Activated B cell treated with CpG ODN at 0.5 μM for 24 hours (primary cell): ENCODE measurements around the gene TBL1Y. TPM values are rescaled to one million over a fixed set of nuclear protein-coding genes. Genes with fewer than 3 reads are reported as not detected.
"Not testable (repeated sequence)": the region's sequence is repeated elsewhere in the genome, so short reads cannot be mapped to it uniquely, and the experiment has no call there.

Experiments used
- ATAC-seq: fragments of 200-7000 bp; cut with Tn5 transposase; one replicate; pipeline ENCODE4 v1.10.0; 2021; ENCODE audit warnings: low read depth, mild to moderate bottlenecking, moderate library complexity
- CTCF ChIA-PET: fragments of 350-600 bp; sonication (Branson Sonifier 250); formaldehyde crosslinking; loops from one replicate; lab custom pipeline; 2021; ENCODE audit warnings: antibody characterized with exemption; lab: Charles Lee
- POLR2A ChIA-PET: fragments of 350-600 bp; sonication (Branson Sonifier 250); formaldehyde crosslinking; loops from one replicate; lab custom pipeline; 2021; ENCODE audit warnings: antibody characterized with exemption; lab: Charles Lee
- DNase-seq: peaks from one replicate; pipeline ENCODE4 v3.0.0; 2022
- H3K27ac Mint-ChIP-seq: one replicate; pipeline ENCODE4 v1.8.0; 2020; ENCODE audit warnings: mixed read lengths
- H3K27me3 Mint-ChIP-seq: one replicate; pipeline ENCODE4 v1.8.0; 2021; ENCODE audit warnings: mixed read lengths
- H3K36me3 Mint-ChIP-seq: one replicate; pipeline ENCODE4 v1.8.0; 2021; ENCODE audit warnings: low read depth, mixed read lengths
- H3K4me1 Mint-ChIP-seq: one replicate; pipeline ENCODE4 v1.8.0; 2021; ENCODE audit warnings: mixed read lengths
- H3K4me3 Mint-ChIP-seq: one replicate; pipeline ENCODE4 v1.8.0; 2020; ENCODE audit warnings: mild to moderate bottlenecking, mixed read lengths
- H3K9me3 Mint-ChIP-seq: one replicate; pipeline ENCODE4 v1.8.0; 2020; ENCODE audit warnings: mixed read lengths
- intact Hi-C: fragments of 100-400 bp; cut with micrococcal nuclease; formaldehyde crosslinking; loops from one replicate; pipeline ENCODE4 v1.15.1; 2024
- total RNA-seq: library from RNA; stranded (reverse); gene quantifications from 2 replicates; pipeline ENCODE4 v1.2.3, GENCODE V29; 2022
- TF ChIP-seq, protein P1 (sequence below): fragments of 200-600 bp; IDR thresholded peaks from one replicate; pipeline ENCODE4 v1.8.0; 2022; ENCODE audit warnings: antibody characterized with exemption, mild to moderate bottlenecking

The TBL1Y gene
- total RNA-seq, 1 donor from 2014 or later, result not detected

- no peaks in the 10 kb centered on the region for H3K4me1 Mint-ChIP-seq
- no peak overlapping the region for H3K27ac Mint-ChIP-seq
- TF ChIP-seq, protein P1, sequence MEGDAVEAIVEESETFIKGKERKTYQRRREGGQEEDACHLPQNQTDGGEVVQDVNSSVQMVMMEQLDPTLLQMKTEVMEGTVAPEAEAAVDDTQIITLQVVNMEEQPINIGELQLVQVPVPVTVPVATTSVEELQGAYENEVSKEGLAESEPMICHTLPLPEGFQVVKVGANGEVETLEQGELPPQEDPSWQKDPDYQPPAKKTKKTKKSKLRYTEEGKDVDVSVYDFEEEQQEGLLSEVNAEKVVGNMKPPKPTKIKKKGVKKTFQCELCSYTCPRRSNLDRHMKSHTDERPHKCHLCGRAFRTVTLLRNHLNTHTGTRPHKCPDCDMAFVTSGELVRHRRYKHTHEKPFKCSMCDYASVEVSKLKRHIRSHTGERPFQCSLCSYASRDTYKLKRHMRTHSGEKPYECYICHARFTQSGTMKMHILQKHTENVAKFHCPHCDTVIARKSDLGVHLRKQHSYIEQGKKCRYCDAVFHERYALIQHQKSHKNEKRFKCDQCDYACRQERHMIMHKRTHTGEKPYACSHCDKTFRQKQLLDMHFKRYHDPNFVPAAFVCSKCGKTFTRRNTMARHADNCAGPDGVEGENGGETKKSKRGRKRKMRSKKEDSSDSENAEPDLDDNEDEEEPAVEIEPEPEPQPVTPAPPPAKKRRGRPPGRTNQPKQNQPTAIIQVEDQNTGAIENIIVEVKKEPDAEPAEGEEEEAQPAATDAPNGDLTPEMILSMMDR, result no peak
Measured at GRCh38 chrY:7016521-7016920, 106.0 kb downstream of the TBL1Y start.

DNA sequence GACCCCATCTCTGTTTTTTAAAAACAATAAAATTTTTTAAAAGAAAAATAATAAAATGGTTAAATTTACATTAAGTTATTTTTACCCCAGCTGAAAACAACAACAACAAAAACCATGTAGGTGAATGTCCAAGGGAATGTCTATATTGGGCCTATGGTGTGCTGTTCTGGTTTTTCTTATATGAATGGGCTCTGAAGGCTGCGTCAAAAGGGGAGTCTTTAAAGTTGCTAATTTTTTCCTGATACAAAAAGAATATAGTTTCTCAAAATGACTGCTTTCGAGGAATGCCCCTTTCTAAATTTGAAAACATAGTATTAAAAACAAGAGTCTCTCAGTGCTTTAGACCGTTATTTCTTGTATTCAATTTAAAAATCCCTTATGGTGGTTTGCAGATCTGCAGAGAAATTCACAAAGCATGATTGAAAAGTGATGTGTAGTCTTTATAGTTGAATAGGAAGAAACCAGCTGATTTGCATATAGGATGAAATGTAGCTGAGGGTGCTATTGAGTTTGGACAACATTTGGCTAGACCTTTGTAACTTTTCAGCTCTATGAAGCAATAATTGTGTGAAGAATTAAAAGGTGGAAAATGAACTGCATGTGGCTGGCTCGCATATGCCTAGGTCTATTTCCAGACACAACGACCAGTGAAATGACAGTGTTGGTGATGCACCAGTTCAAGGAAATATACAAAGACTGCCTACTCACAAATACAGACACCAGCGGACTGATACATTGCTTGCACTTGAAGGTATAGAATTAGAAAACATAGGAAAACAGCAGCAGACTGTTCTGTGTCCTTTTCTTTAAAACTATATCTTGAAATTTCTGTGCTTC, 107.0 kb downstream of the TBL1Y start:
- DNase-seq (no peak), ATAC-seq (no peak)
- no peaks in the 10 kb centered on the region for H3K36me3 Mint-ChIP-seq
- no peaks in the 10 kb centered on the region for H3K4me1 Mint-ChIP-seq
- ChIA-PET CTCF (no interaction called here), POLR2A (no interaction called here)
- intact Hi-C loops, result no loop called here
- no peak overlapping the region for H3K4me3 Mint-ChIP-seq
- no peak overlapping the region for H3K27ac Mint-ChIP-seq
- no peaks in the 10 kb centered on the region for H3K9me3 Mint-ChIP-seq
- TF ChIP-seq, protein P1, result no peak
- H3K27me3 Mint-ChIP-seq, result no peaks in the 10 kb centered on the region

More at GRCh38 chrY:7016521-7016920, 106.0 kb downstream of the TBL1Y start:
- Mint-ChIP-seq H3K27me3 (no peaks in the 10 kb centered on the region), H3K9me3 (no peaks in the 10 kb centered on the region), H3K4me3 (no peak overlapping the region), H3K36me3 (no peaks in the 10 kb centered on the region)
- intact Hi-C loops, result no loop called here
- POLR2A ChIA-PET, result no interaction called here
- ATAC-seq, result no peak
- CTCF ChIA-PET, result no interaction called here
- DNase-seq, result no peak

DNA sequence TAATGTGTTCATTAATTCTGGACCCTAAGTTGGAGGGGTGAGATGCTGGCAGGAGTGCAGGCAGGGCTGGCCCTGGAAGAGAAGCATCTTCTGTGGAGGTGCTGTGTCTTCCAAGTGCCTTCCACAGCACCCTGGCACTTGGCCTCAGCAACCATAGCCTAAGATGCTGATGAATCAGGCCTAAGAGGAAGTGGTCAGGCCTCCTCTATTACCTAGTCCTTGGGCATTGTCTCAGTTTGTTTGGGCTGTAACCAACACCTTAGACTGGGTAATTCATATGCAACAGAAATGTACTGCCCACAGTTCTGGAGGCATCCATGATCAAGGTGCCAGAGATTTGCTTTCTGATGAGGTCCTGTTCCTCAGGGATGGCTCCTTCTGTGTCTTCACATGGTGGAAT, 128.5 kb downstream of the TBL1Y start:
- Mint-ChIP-seq H3K36me3 (no peaks in the 10 kb centered on the region), H3K27ac (no peak overlapping the region), H3K27me3 (no peaks in the 10 kb centered on the region), H3K9me3 (no peaks in the 10 kb centered on the region), H3K4me3 (no peak overlapping the region), H3K4me1 (no peaks in the 10 kb centered on the region)
- DNase-seq (no peak), ATAC-seq (no peak)
- ChIA-PET CTCF (no interaction called here), POLR2A (no interaction called here)
- TF ChIP-seq, protein P1, result no peak
- intact Hi-C loops, result no loop called here

GRCh38 chrY:7040662-7041061, 130.2 kb downstream of the TBL1Y start:
- no peak overlapping the region for H3K4me3 Mint-ChIP-seq
- ChIA-PET POLR2A (no interaction called here), CTCF (no interaction called here)
- no peaks in the 10 kb centered on the region for H3K4me1 Mint-ChIP-seq
- H3K36me3 Mint-ChIP-seq, result no peaks in the 10 kb centered on the region
- TF ChIP-seq, protein P1, result no peak
- no peaks in the 10 kb centered on the region for H3K9me3 Mint-ChIP-seq
- ATAC-seq (no peak), DNase-seq (no peak)
- no peaks in the 10 kb centered on the region for H3K27me3 Mint-ChIP-seq
- no peak overlapping the region for H3K27ac Mint-ChIP-seq
- intact Hi-C loops, result no loop called here

DNA sequence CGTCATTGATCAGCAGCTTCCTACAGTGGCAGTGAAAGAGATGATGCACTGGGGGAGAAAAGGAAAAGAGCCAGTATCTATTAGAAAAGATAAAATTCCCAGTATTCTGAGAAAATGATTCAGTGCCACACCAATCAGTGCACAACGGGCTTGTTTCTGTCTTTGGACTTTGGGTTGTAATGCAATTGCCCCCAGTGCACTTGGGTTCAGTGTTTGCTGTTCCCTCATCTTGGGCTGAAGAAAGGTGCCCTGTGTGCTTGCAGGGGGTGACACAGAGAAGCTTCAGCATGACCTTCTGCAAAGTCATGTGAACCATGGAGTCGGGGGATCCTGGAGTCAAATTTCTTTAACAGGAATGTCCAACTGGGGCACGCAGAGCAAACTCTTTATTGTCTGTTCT, 131.5 kb downstream of the TBL1Y start:
- Mint-ChIP-seq H3K4me1 (no peaks in the 10 kb centered on the region), H3K27me3 (no peaks in the 10 kb centered on the region), H3K27ac (no peak overlapping the region), H3K36me3 (no peaks in the 10 kb centered on the region), H3K4me3 (no peak overlapping the region), H3K9me3 (no peaks in the 10 kb centered on the region)
- TF ChIP-seq, protein P1, result no peak
- ChIA-PET POLR2A (no interaction called here), CTCF (no interaction called here)
- ATAC-seq, result no peak
- no peak for DNase-seq
- intact Hi-C loops, result no loop called here

GRCh38 chrY:7052461-7052860, 142.0 kb downstream of the TBL1Y start:
- H3K27me3 Mint-ChIP-seq, ATAC-seq, H3K27ac Mint-ChIP-seq, CTCF ChIA-PET, POLR2A ChIA-PET, H3K9me3 Mint-ChIP-seq, H3K4me3 Mint-ChIP-seq, intact Hi-C loops, H3K4me1 Mint-ChIP-seq, DNase-seq, H3K36me3 Mint-ChIP-seq: not testable (repeated sequence)
